ENCODE results near the gene EYA4. TPM values are rescaled to one million over a fixed set of nuclear protein-coding genes. Genes with fewer than 3 reads are reported as not detected.

Gene EYA4
- total and polyA plus RNA-seq, 2 donors (not counting 3 experiments of a cell fraction or from before 2014, with no cell fraction given), result not detected

- intact Hi-C loops (cut with micrococcal nuclease), result no loop called here
- no peaks in the 10 kb centered on the region for H3K4me1 ChIP-seq (ENCODE audit: control insufficient read depth, extremely low read depth, insufficient read depth, low read length)
These were observed 102.1 kb downstream of the EYA4 start for GRCh38 chr6:133343220-133343619.

More at GRCh38 chr6:133343220-133343619, 102.1 kb downstream of the EYA4 start:
- no peak overlapping the region for H3K4me2 ChIP-seq (ENCODE audit: insufficient read depth, low read length)
- DNase-seq (ENCODE audit: low read depth, low spot score) (no peak), FAIRE-seq (no peak)
- ChIA-PET POLR2A (no interaction called here), CTCF (no interaction called here)
- dilution Hi-C loops (cut with MboI; ENCODE audit: extremely low pct_ligation_motif_present, low sequenced_read_pairs), result no loop called here
- H3K79me2 ChIP-seq (ENCODE audit: control insufficient read depth, insufficient read depth, low read length), result no peaks in the 10 kb centered on the region
- BruUV-seq (replicated peaks), result no TSS peak
- no peaks in the 10 kb centered on the region for H3K27me3 ChIP-seq (ENCODE audit: control insufficient read depth in 2 of 2, insufficient read depth in 2 of 2, low read length in 2 of 2)
- no peak overlapping the region for H2AFZ ChIP-seq (ENCODE audit: low read depth, low read length)
- H3K9ac ChIP-seq (replicated peaks; ENCODE audit: extremely low read depth, insufficient read depth, low read length), result no peak overlapping the region
- no peaks in the 10 kb centered on the region for H3K9me3 ChIP-seq (replicated peaks; ENCODE audit: control insufficient read depth, insufficient read depth, low read length)
- H3K4me3 ChIP-seq (replicated peaks in 1 of 3; ENCODE audit: insufficient read depth in 1 of 3, low read depth in 1 of 3, low read length in 3 of 3), result no peak overlapping the region
- no peaks in the 10 kb centered on the region for H3K9me1 ChIP-seq (replicated peaks; ENCODE audit: control insufficient read depth, extremely low read depth, insufficient read depth, low read length)
- no peaks in the 10 kb centered on the region for H4K20me1 ChIP-seq (replicated peaks; ENCODE audit: control insufficient read depth, extremely low read depth, insufficient read depth, low read length)
- no peaks in the 10 kb centered on the region for H3K36me3 ChIP-seq (ENCODE audit: control insufficient read depth in 2 of 2, extremely low read depth in 1 of 2, insufficient read depth in 2 of 2, low read length in 2 of 2)
- no peak overlapping the region for H3K27ac ChIP-seq (ENCODE audit: insufficient read depth, low read depth, low read length)
- TF ChIP-seq MAX (IDR thresholded peaks at IDR 0.05; ENCODE audit: insufficient read depth, insufficient read length) (no peak), MYC (IDR thresholded peaks at IDR 0.05; ENCODE audit: low read depth, low read length) (no peak), POLR2A (IDR thresholded peaks at IDR 0.05; ENCODE audit: low read depth, low read length) (no peak), EZH2 (IDR thresholded peaks at IDR 0.05; ENCODE audit: borderline replicate concordance, low read depth, low read length, severe bottlenecking) (no peak), FOS (IDR thresholded peaks at IDR 0.05; ENCODE audit: borderline replicate concordance, insufficient read depth, low read length) (no peak), CTCF (IDR thresholded peaks at IDR 0.05; ENCODE audit: extremely low read depth in 1 of 2, insufficient read depth in 1 of 2, low read depth in 1 of 2, low read length in 2 of 2) (no peak), GATA2 (IDR thresholded peaks at IDR 0.05; ENCODE audit: insufficient read depth, insufficient read length, low read depth, low read length) (no peak), JUN (IDR thresholded peaks at IDR 0.05; ENCODE audit: borderline replicate concordance, insufficient read depth, insufficient read length, low read depth) (no peak), POLR2AphosphoS5 (IDR thresholded peaks at IDR 0.05; ENCODE audit: insufficient read depth, low read depth, low read length) (no peak)
